NK-92 (cell line): ENCODE data around the gene TAF11L7.
"Not testable (repeated sequence)": the region's sequence is repeated elsewhere in the genome, so short reads cannot be mapped to it uniquely, and the experiment has no call there.

Source experiments
- DNase-seq: peaks from one replicate; lab custom pipeline; 2025; ENCODE audit not compliant: unreplicated experiment; lab: John Stamatoyannopoulos, UW

TAF11L7 gene

DNA sequence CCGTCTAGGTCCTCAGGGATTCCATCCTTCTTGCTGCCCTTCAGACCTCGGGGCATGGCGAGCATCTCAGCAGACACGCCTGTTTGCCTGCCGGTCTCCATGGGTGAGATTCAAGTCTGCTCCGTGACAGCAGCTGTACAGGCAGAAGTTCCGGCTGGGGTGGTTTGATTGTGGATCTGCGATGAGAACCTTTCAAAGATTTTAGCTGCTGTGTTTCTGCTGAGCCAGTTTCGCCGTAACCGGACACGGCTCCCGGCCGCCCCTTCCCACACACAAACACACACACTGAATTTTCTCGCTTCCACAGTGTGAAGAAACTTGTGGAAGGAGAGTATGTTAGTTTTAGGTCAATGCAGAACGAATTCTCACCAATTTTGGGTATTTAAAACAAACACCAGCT, at the start of gene TAF11L7:
Gene TAF11L7 (minus strand): TSS at position 101 of the 400 bp plus-strand sequence.
- DNase-seq, result not testable (repeated sequence)

DNA sequence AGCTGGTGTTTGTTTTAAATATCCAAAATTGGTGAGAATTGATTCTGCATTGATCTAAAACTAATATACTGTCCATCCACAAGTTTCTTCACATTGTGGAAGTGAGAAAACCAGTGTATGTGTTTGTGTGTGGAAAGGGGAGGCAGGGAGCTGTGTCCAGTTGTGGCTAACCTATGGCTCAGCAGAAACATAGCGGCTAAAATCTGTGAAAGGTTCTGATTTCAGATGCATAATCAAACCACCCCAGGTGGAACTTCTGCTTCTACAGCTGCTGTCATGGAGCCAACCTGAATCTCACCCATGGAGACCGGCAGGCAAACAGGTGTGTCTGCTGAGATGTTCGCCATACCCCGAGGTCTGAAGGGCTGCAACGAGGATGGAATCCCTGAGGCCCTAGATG, 48.6 kb upstream of the TAF11L7 start, which contains the start of gene TAF11L14:
Gene TAF11L14 (plus strand): TSS at position 301 of the 400 bp plus-strand sequence.
- DNase-seq, result no peak

DNA sequence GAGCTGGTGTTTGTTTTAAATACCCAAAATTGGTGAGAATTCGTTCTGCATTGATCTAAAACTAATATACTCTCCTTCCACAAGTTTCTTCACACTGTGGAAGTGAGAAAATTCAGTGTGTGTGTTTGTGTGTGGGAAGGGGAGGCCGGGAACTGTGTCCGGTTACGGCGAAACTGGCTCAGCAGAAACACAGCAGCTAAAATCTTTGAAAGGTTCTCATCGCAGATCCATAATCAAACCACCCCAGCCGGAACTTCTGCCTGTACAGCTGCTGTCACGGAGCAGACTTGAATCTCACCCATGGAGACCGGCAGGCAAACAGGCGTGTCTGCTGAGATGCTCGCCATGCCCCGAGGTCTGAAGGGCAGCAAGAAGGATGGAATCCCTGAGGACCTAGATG, 46.2 kb upstream of the TAF11L7 start, which contains the start of gene TAF11L13:
Gene TAF11L13 (plus strand): TSS at position 301 of the 400 bp plus-strand sequence.
- not testable (repeated sequence) for DNase-seq

DNA sequence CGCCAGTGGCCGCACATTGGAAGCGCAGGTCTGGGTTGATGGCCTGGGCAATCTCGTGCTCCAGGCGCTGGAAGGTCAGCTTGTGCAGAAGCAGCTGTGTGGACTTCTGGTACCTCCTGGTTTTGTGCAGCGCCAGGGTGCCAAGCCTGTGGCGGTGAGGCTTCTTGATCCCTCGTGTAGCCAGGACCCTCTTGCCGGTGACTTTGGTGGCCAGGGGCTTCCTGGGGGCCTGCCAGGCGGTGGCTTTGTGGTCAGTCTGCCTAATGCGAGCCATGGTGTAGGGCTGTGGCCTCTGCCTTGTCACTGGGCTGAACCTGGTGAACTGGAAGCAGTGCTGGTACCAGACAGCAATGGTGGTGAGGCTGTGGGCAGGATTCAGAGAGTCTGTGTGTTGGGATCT, 40.1 kb upstream of the TAF11L7 start:
- no peak for DNase-seq

DNA sequence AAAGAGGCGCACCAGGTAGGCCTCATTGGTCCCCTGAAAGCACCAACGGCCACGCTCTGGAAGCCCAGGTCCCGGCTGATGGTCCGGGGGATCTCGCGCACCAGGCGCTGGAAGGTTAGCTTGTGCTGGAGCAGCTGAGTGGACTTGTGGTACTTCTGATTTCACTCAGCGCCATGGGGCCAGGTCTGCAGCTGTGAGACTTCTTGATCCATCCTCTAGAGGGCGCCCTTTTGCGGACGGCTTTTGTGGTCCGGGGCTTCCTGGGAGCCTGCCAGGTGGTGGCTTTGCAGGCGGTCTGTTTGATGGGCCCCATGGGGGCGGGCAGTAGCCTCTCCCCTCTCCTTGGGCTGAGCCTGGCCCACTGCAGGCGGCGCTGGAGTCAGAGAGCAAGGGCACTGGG, 35.1 kb upstream of the TAF11L7 start:
- no peak for DNase-seq

DNA sequence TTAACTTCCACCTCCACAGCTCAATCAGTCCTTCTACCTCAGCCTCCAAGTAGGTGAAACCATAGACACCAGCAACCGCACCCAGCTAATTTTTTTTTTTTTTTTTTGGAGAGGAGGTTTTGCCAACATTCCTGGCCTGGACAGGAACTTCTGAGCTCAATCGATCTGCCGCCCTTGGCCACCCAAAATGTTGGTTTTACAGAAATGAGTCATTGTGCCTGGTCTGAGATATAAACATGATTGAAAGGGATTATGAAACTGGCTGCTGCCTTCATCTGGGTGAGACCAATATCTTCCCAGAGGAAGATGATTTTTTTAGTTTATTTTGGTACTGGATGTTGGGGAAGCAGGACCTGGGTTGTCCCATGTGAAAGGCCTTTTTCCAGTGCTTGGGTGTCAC, 33.8 kb upstream of the TAF11L7 start:
- no peak for DNase-seq

DNA sequence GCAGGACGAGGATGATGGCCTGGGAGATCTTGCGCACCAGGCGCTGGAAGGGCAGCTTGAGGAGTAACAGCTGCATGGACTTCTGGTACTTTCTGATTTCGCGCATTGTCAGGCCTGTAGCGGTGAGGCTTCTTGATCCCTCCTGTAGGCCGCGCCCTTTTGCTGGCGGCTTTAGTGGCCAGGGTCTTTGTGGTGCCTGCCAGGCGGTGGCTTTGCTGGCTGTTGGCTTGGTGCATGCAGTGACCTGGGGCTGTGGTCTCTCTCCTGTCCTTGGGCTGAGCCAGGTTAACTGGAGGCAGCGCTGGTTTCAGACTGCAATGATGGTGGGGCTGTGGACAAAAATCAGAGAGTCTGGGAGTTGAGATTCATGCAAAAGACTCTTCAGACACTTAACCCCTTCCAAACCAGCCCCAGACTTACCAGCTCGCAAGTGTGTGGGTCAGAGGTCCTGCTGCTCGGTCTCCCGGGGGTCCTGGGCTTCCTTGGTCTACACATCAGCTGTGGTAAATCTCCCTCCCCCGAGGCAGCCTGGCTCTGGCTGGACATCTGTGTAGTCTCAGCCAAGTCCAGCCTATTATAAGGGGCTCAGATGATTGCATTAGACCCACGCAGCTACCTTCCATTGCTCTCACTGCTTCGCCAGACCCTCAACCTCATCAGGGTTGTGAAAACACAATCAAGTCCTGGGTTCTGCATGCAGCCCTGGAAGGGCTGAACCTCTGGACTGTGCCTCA, 29.5 kb upstream of the TAF11L7 start:
- DNase-seq, result no peak

DNA sequence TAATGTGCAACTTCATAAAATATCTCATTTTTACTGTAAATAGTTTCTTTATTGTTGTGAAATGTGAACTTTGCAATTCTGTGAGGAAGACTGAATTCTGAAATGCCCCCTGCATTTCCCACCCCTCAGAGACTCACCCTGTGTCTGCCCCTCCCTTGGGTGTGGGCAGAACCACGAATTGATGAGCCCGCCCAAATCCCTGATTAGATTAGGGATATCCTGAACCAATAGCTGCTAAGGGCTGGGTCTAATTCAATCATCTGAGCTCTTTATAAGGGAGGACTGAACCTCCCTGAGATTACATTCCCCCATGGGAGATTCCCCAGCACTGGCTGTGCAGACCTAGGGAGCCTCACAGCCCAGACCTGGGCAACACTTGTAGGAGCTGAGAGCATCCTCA, 24.5 kb upstream of the TAF11L7 start, which contains the start of gene TAF11L12:
Gene TAF11L12 (plus strand): TSS at position 301 of the 400 bp plus-strand sequence.
- DNase-seq, result not testable (repeated sequence)

DNA sequence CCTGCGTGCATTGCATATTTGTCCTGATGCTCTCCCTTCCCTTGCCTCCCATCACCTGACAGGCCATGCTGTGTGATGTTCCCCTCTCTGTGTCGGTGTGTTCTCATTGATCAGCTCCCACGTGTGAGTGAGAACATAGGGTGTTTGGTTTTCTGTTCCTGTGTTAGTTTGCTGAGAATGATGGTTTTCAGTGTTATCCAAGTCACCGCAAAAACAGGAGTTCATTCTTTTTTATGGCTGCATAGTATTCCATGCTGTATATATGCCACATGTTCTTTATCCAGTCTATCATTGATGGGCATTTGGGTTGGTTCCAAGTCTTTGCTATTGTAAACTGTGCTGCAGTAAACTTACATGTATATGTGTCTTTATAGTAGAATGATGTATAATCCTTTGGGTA, 21.9 kb upstream of the TAF11L7 start:
- not testable (repeated sequence) for DNase-seq

DNA sequence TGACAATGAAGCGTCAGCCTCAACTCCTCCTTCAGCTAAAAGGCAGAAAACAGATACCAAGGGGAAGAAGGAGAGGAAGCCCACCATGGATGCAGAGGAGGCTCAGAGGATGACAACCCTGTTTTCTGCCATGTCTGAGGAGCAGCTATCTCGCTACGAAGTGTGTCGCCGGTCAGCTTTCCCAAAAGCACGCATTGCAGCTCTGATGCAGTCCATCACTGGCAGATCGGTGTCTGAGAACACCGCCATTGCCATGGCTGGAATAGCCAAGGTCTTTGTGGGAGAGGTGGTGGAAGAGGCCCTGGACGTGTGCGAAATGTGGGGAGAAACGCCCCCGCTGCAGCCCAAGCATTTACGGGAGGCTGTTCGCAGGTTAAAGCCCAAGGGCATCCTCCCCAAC, 19.4 kb upstream of the TAF11L7 start:
- no peak for DNase-seq

DNA sequence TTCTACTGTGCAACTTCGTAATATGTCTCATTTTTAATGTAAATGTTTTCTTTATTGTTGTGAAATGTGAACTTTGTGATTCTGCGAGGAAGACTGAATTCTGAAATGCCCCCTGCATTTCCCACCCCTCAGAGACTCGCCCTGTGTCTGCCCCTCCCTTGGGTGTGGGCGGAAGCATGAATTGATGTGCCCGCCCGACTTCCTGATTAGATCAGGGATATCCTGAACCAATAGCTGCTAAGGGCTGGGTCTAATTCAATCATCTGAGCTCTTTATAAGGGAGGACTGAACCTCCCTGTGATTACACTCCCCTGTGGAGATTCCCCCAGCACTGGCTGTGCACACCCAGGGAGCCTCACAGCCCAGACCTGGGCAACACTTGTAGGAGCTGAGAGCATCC, 18.3 kb upstream of the TAF11L7 start, which contains the start of gene TAF11L11:
Gene TAF11L11 (plus strand): TSS at position 304 of the 400 bp plus-strand sequence.
- DNase-seq, result not testable (repeated sequence)

DNA sequence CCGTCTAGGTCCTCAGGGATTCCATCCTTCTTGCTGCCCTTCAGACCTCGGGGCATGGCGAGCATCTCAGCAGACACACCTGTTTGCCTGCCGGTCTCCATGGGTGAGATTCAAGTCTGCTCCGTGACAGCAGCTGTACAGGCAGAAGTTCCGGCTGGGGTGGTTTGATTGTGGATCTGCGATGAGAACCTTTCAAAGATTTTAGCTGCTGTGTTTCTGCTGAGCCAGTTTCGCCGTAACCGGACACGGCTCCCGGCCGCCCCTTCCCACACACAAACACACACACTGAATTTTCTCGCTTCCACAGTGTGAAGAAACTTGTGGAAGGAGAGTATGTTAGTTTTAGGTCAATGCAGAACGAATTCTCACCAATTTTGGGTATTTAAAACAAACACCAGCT, 12.2 kb upstream of the TAF11L7 start, which contains the start of gene TAF11L10:
Gene TAF11L10 (minus strand): TSS at position 101 of the 400 bp plus-strand sequence.
- DNase-seq, result not testable (repeated sequence)

DNA sequence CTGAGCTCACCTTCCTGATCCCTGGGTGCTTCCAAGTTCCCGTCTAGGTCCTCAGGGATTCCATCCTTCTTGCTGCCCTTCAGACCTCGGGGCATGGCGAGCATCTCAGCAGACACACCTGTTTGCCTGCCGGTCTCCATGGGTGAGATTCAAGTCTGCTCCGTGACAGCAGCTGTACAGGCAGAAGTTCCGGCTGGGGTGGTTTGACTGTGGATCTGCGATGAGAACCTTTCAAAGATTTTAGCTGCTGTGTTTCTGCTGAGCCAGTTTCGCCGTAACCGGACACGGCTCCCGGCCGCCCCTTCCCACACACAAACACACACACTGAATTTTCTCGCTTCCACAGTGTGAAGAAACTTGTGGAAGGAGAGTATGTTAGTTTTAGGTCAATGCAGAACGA, 8.7 kb upstream of the TAF11L7 start, which contains the start of gene TAF11L9:
Gene TAF11L9 (minus strand): TSS at position 140 of the 400 bp plus-strand sequence.
- DNase-seq, result not testable (repeated sequence)

DNA sequence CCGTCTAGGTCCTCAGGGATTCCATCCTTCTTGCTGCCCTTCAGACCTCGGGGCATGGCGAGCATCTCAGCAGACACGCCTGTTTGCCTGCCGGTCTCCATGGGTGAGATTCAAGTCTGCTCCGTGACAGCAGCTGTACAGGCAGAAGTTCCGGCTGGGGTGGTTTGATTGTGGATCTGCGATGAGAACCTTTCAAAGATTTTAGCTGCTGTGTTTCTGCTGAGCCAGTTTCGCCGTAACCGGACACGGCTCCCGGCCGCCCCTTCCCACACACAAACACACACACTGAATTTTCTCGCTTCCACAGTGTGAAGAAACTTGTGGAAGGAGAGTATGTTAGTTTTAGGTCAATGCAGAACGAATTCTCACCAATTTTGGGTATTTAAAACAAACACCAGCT, 5.3 kb upstream of the TAF11L7 start, which contains the start of gene TAF11L8:
Gene TAF11L8 (minus strand): TSS at position 101 of the 400 bp plus-strand sequence.
- DNase-seq, result not testable (repeated sequence)
